GM23338 (cell line): ENCODE data around the gene KIF27. TPM values are rescaled to one million over a fixed set of nuclear protein-coding genes. Genes with fewer than 3 reads are reported as not detected.

Source experiments
- ATAC-seq: fragments of 200-7000 bp; cut with Tn5 transposase; 3 replicates; pipeline ENCODE4 v1.9.1; 2020
- DNase-seq: peaks from one replicate; pipeline ENCODE4 v3.0.0-alpha.2; 2015; ENCODE audit warnings: low spot score
- H2AFZ ChIP-seq: fragments of 200-600 bp; sonication (generic); 2 replicates; pipeline ENCODE4 v1.8.0; 2016; ENCODE audit warnings: antibody characterized with exemption, mild to moderate bottlenecking, moderate library complexity
- H3F3A ChIP-seq: fragments of 200-600 bp; sonication (generic); replicated peaks from 2 replicates; pipeline ENCODE4 v1.8.0; 2017; ENCODE audit warnings: antibody characterized with exemption, mixed run types, low read depth
- H3K27ac ChIP-seq: fragments of 200-600 bp; sonication (generic); 2 replicates; pipeline ENCODE4 v1.6.1; 2016; ENCODE audit warnings: low read depth
- H3K27me3 ChIP-seq: fragments of 200-600 bp; sonication (generic); 2 replicates; pipeline ENCODE4 v1.8.0; 2016; ENCODE audit warnings: mild to moderate bottlenecking, mixed run types, moderate library complexity; ENCODE audit not compliant: insufficient read depth
- H3K36me3 ChIP-seq: fragments of 200-600 bp; sonication (generic); 2 replicates; pipeline ENCODE4 v1.8.0; 2016; ENCODE audit warnings: mild to moderate bottlenecking; ENCODE audit not compliant: insufficient read depth
- H3K4me1 ChIP-seq: fragments of 200-600 bp; sonication (generic); 2 replicates; pipeline ENCODE4 v1.8.0; 2016; ENCODE audit warnings: mild to moderate bottlenecking, moderate library complexity; ENCODE audit not compliant: insufficient read depth
- H3K4me2 ChIP-seq: fragments of 200-600 bp; sonication (generic); 2 replicates; pipeline ENCODE4 v1.7.1; 2017; ENCODE audit warnings: mixed run types
- H3K4me3 ChIP-seq: fragments of 200-600 bp; sonication (generic); 2 replicates; pipeline ENCODE4 v1.6.1; 2016; ENCODE audit warnings: mixed run types
- H3K79me2 ChIP-seq: fragments of 200-600 bp; sonication (generic); replicated peaks from 2 replicates; pipeline ENCODE4 v1.8.0; 2017; ENCODE audit warnings: mild to moderate bottlenecking; ENCODE audit not compliant: insufficient read depth
- H3K9me2 ChIP-seq: fragments of 200-600 bp; sonication (generic); 2 replicates; pipeline ENCODE4 v1.8.0; 2017; ENCODE audit not compliant: insufficient read depth
- H4K20me1 ChIP-seq: fragments of 200-600 bp; sonication (generic); replicated peaks from 2 replicates; pipeline ENCODE4 v1.8.0; 2017; ENCODE audit warnings: mild to moderate bottlenecking; ENCODE audit not compliant: insufficient read depth
- H3K27ac Mint-ChIP-seq: 2 replicates; pipeline ENCODE4 v1.8.0; 2020; ENCODE audit warnings: inconsistent platforms, mild to moderate bottlenecking, moderate library complexity, mixed read lengths
- H3K27me3 Mint-ChIP-seq: 3 replicates; pipeline ENCODE4 v1.8.0; 2022; ENCODE audit warnings: low read depth, mild to moderate bottlenecking, moderate library complexity, mixed read lengths, inconsistent platforms; ENCODE audit not compliant: insufficient read depth, poor library complexity
- H3K36me3 Mint-ChIP-seq: 3 replicates; pipeline ENCODE4 v1.8.0; 2021; ENCODE audit warnings: low read depth, mild to moderate bottlenecking, inconsistent platforms, moderate library complexity, mixed read lengths
- H3K4me1 Mint-ChIP-seq: 3 replicates; pipeline ENCODE4 v1.8.0; 2020; ENCODE audit warnings: mild to moderate bottlenecking, inconsistent platforms, mixed read lengths
- H3K4me3 Mint-ChIP-seq: 3 replicates; pipeline ENCODE4 v1.8.0; 2021; ENCODE audit warnings: moderate library complexity, mild to moderate bottlenecking, inconsistent platforms, mixed read lengths
- H3K9me3 Mint-ChIP-seq: 3 replicates; pipeline ENCODE4 v1.8.0; 2020; ENCODE audit warnings: moderate library complexity, mild to moderate bottlenecking, inconsistent platforms, mixed read lengths
- STAT1 ChIP-seq: IDR thresholded peaks from one replicate; pipeline ENCODE4 v1.6.1; 2016; ENCODE audit warnings: antibody characterized with exemption; ENCODE audit not compliant: unreplicated experiment
- polyA plus RNA-seq: library from polyadenylated mRNA; unstranded; fragments of >200 nt; fragmentation: Nextera tagmentation; extraction: Ambion mirVana; gene quantifications from 2 replicates; pipeline ENCODE4 v1.2.1, GENCODE V29; 2016
- total RNA-seq: library from RNA; depleted of rRNA; stranded (reverse); fragments of >200 nt; shearing (Covaris generic); gene quantifications from 2 replicates; pipeline ENCODE4 v1.2.3, GENCODE V29; 2014
- TF ChIP-seq, protein P1 (sequence below): fragments of 250-450 bp; sonication (Bioruptor Pico); IDR thresholded peaks from 2 replicates; pipeline ENCODE4 v1.5.0; 2020; ENCODE audit warnings: mild to moderate bottlenecking, moderate library complexity
- TF ChIP-seq, protein P2 (sequence below): IDR thresholded peaks from 2 replicates; pipeline ENCODE4 v1.6.1; 2016; ENCODE audit warnings: antibody characterized with exemption

Gene KIF27
- total and polyA plus RNA-seq, 2 experiments from 2014 or later, result 3.3 to 8.2 TPM

DNA sequence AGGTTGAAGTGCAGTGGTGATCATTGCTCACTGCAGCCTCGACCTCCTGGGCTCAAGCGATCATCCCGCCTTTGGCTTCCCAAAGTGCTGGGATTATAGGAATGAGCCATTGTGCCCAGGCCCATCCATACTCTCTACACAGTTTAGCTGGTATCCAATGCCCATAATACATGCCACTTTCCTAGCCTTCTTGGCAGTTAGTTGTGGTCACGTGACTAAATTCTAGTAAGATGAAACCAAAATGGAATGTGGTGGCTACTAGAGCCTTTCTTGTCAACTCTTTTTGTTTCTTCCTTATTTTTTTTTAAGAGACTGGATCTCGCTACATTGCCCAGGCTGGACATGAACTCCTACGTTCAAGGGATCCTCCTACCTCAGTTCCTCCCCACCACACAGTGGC lies 15.3 kb upstream of the KIF27 start (continued):
- TF ChIP-seq, protein P1, sequence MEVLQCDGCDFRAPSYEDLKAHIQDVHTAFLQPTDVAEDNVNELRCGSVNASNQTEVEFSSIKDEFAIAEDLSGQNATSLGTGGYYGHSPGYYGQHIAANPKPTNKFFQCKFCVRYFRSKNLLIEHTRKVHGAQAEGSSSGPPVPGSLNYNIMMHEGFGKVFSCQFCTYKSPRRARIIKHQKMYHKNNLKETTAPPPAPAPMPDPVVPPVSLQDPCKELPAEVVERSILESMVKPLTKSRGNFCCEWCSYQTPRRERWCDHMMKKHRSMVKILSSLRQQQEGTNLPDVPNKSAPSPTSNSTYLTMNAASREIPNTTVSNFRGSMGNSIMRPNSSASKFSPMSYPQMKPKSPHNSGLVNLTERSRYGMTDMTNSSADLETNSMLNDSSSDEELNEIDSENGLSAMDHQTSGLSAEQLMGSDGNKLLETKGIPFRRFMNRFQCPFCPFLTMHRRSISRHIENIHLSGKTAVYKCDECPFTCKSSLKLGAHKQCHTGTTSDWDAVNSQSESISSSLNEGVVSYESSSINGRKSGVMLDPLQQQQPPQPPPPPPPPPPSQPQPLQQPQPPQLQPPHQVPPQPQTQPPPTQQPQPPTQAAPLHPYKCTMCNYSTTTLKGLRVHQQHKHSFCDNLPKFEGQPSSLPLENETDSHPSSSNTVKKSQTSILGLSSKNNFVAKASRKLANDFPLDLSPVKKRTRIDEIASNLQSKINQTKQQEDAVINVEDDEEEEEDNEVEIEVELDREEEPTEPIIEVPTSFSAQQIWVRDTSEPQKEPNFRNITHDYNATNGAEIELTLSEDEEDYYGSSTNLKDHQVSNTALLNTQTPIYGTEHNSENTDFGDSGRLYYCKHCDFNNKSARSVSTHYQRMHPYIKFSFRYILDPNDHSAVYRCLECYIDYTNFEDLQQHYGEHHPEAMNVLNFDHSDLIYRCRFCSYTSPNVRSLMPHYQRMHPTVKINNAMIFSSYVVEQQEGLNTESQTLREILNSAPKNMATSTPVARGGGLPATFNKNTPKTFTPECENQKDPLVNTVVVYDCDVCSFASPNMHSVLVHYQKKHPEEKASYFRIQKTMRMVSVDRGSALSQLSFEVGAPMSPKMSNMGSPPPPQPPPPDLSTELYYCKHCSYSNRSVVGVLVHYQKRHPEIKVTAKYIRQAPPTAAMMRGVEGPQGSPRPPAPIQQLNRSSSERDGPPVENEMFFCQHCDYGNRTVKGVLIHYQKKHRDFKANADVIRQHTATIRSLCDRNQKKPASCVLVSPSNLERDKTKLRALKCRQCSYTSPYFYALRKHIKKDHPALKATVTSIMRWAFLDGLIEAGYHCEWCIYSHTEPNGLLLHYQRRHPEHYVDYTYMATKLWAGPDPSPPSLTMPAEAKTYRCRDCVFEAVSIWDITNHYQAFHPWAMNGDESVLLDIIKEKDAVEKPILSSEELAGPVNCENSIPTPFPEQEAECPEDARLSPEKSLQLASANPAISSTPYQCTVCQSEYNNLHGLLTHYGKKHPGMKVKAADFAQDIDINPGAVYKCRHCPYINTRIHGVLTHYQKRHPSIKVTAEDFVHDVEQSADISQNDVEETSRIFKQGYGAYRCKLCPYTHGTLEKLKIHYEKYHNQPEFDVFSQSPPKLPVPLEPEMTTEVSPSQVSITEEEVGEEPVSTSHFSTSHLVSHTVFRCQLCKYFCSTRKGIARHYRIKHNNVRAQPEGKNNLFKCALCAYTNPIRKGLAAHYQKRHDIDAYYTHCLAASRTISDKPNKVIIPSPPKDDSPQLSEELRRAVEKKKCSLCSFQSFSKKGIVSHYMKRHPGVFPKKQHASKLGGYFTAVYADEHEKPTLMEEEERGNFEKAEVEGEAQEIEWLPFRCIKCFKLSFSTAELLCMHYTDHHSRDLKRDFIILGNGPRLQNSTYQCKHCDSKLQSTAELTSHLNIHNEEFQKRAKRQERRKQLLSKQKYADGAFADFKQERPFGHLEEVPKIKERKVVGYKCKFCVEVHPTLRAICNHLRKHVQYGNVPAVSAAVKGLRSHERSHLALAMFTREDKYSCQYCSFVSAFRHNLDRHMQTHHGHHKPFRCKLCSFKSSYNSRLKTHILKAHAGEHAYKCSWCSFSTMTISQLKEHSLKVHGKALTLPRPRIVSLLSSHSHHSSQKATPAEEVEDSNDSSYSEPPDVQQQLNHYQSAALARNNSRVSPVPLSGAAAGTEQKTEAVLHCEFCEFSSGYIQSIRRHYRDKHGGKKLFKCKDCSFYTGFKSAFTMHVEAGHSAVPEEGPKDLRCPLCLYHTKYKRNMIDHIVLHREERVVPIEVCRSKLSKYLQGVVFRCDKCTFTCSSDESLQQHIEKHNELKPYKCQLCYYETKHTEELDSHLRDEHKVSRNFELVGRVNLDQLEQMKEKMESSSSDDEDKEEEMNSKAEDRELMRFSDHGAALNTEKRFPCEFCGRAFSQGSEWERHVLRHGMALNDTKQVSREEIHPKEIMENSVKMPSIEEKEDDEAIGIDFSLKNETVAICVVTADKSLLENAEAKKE (CRISPR knock-in tag), result no peak

DNA sequence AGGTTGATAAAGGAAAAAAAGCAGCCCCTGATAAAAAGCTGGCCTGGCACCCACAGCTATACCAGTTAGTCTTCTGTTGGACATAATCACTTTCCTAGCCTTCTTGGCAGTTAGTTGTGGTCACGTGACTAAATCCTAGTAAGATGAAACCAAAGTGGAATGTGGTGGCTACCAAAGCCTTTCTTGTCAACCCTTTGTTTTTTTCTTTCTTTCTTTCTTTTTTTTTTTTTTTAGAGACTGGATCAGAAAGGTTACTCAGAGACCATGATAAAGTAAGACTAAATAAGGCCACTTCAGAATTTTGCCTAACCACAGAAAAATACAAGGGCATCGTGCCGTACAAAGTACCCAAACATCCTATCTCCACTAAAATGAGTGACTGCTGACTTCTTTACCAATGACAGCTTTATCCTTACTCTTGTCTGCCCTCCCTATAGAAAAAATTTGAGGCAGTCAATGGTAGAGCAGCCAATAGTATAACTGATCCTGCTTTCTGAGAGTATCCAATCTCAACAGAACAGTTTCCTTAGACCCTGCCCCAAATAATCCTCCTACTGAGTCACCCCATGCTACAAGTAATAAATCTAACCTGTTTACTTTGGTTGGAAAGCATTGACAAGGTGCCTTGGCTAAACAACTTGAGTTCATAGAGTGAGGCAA lies 14.2 kb upstream of the KIF27 start:
- H3K4me3 Mint-ChIP-seq, result no peak overlapping the region
- H3K4me2 ChIP-seq, result no peak overlapping the region
- H3K27ac Mint-ChIP-seq, result no peak overlapping the region
- no peak overlapping the region for H2AFZ ChIP-seq
- no peak overlapping the region for H3K4me3 ChIP-seq
- H3K36me3 ChIP-seq, result peaks cover 3% of the 10 kb centered on the region; the same call in 1 of the 2 replicates
- H3K27me3 Mint-ChIP-seq, result peaks cover 3% of the 10 kb centered on the region
- TF ChIP-seq STAT1, result no peak
- TF ChIP-seq, protein P2, sequence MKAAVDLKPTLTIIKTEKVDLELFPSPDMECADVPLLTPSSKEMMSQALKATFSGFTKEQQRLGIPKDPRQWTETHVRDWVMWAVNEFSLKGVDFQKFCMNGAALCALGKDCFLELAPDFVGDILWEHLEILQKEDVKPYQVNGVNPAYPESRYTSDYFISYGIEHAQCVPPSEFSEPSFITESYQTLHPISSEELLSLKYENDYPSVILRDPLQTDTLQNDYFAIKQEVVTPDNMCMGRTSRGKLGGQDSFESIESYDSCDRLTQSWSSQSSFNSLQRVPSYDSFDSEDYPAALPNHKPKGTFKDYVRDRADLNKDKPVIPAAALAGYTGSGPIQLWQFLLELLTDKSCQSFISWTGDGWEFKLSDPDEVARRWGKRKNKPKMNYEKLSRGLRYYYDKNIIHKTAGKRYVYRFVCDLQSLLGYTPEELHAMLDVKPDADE, result no peak
- TF ChIP-seq, protein P1 (CRISPR knock-in tag), result no peak
- H3K4me1 Mint-ChIP-seq, result peaks cover 17% of the 10 kb centered on the region; the same call in 2 of the 3 replicates
- no peaks in the 10 kb centered on the region for H4K20me1 ChIP-seq
- no peak overlapping the region for H3K27ac ChIP-seq
- no peaks in the 10 kb centered on the region for H3K79me2 ChIP-seq
- H3K27me3 ChIP-seq, result no peaks in the 10 kb centered on the region
- no peaks in the 10 kb centered on the region for H3F3A ChIP-seq
- H3K9me3 Mint-ChIP-seq, result no peaks in the 10 kb centered on the region
- peaks cover 8% of the 10 kb centered on the region for H3K4me1 ChIP-seq
- ATAC-seq (peak; percentile 61), DNase-seq (peak; percentile 70)
- no peaks in the 10 kb centered on the region for H3K9me2 ChIP-seq
- peaks cover 8% of the 10 kb centered on the region; the same call in 2 of the 3 replicates for H3K36me3 Mint-ChIP-seq
